ENCODE results near the gene CDKL5. TPM values are rescaled to one million over a fixed set of nuclear protein-coding genes. Genes with fewer than 3 reads are reported as not detected.

CDKL5 gene
- total and polyA plus RNA-seq, 12 donors, result 1.1 to 12.6 (median 10.0) TPM

GRCh38 chrX:18455384-18455783 lies 30.0 kb downstream of the CDKL5 start:
- DNase-seq, result no peak
- TF ChIP-seq CTCF (IDR thresholded peaks at IDR 0.05), result no peak
- Histone ChIP-seq H3K27me3 (no peaks in the 10 kb centered on the region), H3K36me3 (no peaks in the 10 kb centered on the region), H3K4me1 (peaks cover 0 to 12% (median 0%) of the 10 kb centered on the region in 9 donors), H3K27ac (no peak overlapping the region), H3K9me3 (no peaks in the 10 kb centered on the region), H3K4me3 (no peak overlapping the region)
- WGBS, 2 donors, result 44 to 61% methylated on average over 2 of the region's 2 CpGs
- intact Hi-C loops (cut with DNase I), result no loop called here
- no peak for ATAC-seq

DNA sequence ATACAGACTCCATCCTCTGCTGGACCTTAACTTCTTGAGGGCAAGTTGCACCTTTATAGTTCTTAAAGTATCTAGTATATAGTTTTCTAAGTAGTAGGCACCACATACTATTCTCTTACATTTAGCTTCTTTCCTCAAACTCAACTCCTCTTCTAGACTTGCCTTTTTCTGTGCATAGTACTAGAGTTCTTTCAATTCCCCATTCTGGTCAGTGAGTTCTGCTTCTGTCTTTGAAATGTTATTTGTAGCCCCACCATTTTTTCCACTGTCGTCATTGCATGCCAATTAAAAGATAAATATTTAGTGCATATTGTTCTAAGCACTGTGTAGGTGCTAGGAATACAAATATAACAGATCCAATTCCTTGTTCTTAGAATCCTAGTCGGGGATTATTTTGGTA lies 31.6 kb downstream of the CDKL5 start:
- H3K9me3 ChIP-seq, result no peaks in the 10 kb centered on the region
- no peak overlapping the region for H3K4me3 ChIP-seq
- intact Hi-C loops (cut with DNase I), result no loop called here
- no peaks in the 10 kb centered on the region for H3K36me3 ChIP-seq
- DNase-seq (no peak), ATAC-seq (no peak)
- TF ChIP-seq CTCF (IDR thresholded peaks at IDR 0.05), result no peak
- WGBS, 2 donors, result 74 to 75% methylated on average over 2 of the region's 2 CpGs
- no peaks in the 10 kb centered on the region for H3K27me3 ChIP-seq
- H3K4me1 ChIP-seq, result peaks cover 0 to 12% (median 0%) of the 10 kb centered on the region in 9 donors
- no peak overlapping the region for H3K27ac ChIP-seq

DNA sequence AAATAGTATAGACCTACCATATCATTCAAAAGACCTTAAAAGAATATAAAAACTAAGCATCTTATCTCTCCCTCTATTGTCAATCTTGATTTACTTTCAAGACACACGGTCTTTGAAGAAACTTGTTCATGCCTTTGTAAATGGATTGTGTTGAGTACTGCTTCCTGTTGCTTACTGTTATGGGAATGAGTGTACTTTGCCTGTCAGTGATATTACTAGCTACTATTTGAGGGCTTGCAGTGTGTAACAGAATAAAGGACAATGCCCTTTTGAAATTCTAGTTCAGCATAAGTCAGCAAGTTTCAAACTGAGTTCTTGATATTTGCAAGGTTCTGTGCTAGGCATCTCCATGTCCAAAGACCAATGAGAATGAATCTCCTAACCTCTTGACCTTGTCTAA lies 36.0 kb downstream of the CDKL5 start:
- Histone ChIP-seq H3K9me3 (no peaks in the 10 kb centered on the region), H3K27me3 (no peaks in the 10 kb centered on the region), H3K4me1 (peaks cover 0 to 19% (median 0%) of the 10 kb centered on the region in 9 donors), H3K4me3 (no peak overlapping the region), H3K27ac (no peak overlapping the region), H3K36me3 (no peaks in the 10 kb centered on the region)
- WGBS, 2 donors, result 38 to 39% methylated on average over 1 of the region's 1 CpG
- DNase-seq (no peak), ATAC-seq (no peak)
- intact Hi-C loops (cut with DNase I), result no loop called here
- TF ChIP-seq CTCF (IDR thresholded peaks at IDR 0.05), result no peak

- no peak for ATAC-seq
- peaks cover 0 to 16% (median 0%) of the 10 kb centered on the region in 9 donors for H3K4me1 ChIP-seq
These were observed 39.1 kb downstream of the CDKL5 start for GRCh38 chrX:18464499-18464898.

More at GRCh38 chrX:18464499-18464898, 39.1 kb downstream of the CDKL5 start:
- TF ChIP-seq CTCF (IDR thresholded peaks at IDR 0.05), result no peak
- intact Hi-C loops (cut with DNase I), result no loop called here
- Histone ChIP-seq H3K27ac (no peak overlapping the region), H3K27me3 (no peaks in the 10 kb centered on the region), H3K4me3 (no peak overlapping the region), H3K9me3 (no peaks in the 10 kb centered on the region), H3K36me3 (no peaks in the 10 kb centered on the region)
- DNase-seq, result no peak

Data from heart right ventricle (tissue), 16 donors.